GM12875 (cell line): ENCODE measurements around the gene BRD1.
"Not testable (repeated sequence)": the region's sequence is repeated elsewhere in the genome, so short reads cannot be mapped to it uniquely, and the experiment has no call there.

ENCODE experiments used
- H3K4me3 ChIP-seq: one replicate; pipeline ENCODE4 v1.5.1; 2011; ENCODE audit warnings: low read depth, low read length, control low read depth
- CTCF ChIP-seq: IDR thresholded peaks from 2 replicates; pipeline ENCODE4 v1.5.1; 2011; ENCODE audit warnings: low read depth, mild to moderate bottlenecking, control low read depth, inconsistent platforms, low read length, moderate library complexity, borderline replicate concordance; ENCODE audit not compliant: insufficient read depth

The BRD1 gene

GRCh38 chr22:49785046-49785521 lies 42.6 kb downstream of the BRD1 start:
- no peak overlapping the region for H3K4me3 ChIP-seq
- TF ChIP-seq CTCF: no peak

DNA sequence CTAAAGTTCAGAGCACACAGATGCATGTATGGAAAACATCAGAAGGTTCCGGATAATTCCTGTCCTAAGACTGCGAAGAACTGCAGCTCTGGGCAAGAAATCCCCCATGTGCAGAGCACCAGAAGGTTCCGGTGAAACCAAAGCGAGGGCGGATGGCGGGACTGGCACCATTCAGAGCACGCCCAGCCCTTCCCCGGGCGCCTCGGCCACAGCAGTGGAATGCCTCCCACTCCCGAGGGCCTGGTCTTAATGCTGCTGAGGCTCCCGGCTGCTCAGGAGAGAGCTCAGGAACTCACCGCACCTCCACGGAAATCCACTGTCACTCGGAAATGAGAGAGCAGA lies 43.1 kb downstream of the BRD1 start:
- no peak for TF ChIP-seq CTCF
- H3K4me3 ChIP-seq: no peak overlapping the region

DNA sequence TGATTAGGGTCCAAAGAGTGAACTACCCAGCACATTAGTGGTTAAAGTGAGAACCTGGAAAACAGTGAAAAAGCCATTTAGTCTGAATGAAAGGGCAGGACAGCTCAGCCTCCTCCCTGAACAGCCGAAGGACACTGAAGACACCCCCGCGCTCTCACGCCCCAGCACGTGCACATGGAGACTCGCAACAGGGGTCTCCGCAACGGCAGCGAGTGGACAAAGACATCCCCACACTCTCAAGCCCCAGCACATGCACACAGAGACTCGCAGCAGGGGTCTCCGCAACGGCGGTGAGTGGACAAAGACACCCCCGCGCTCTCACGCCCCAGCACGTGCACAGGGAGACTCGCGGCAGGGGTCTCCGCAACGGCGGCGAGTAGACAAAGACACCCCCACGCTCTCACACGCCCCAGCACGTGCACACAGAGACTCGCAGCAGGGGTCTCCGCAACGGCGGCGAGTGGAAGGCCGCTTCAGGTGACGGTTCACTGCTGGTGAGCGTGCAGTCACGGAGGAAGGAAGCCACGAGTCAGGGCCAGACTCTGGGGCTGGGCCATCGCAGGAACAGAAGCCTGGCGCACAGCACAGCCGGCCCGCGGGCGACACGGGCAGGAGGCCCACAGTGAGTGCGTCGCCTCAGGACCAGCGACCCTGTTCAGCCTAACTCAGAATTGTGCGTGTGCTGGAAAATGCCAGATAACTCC lies 43.6 kb downstream of the BRD1 start:
- no peak for TF ChIP-seq CTCF
- H3K4me3 ChIP-seq: no peak overlapping the region

DNA sequence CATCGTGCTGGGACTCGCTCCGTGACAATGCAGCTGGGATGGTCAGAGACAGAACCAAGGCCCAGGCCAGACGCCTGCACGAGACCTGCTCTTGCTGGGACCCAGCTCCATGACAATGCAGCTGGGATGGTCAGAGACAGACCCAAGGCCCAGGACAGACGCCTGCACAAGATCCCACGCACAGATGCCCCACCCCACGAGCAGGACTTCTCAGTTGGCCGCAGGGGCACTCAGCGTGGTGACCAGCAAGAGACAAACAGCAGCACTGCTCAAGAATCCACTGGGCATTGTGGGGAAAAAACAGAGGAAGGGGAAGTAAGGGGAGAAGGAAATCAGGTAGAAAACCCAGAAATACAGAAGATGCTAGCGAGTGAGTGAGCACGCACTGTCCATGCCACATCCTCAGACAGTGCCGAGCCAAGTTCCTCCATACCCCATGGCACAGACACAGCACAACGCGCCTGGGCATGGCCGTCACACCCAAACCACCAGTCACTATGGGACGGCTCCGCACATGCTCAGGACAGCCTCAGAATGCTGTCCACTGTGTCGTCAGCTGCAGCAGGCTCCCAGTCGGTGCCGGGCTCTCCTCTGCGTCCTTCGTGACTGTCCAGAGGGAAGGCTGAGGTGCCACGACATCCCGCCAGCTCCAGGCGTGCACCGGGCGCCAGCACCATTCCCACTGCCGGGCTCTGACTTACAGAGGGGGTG lies 44.5 kb downstream of the BRD1 start:
- no peak for TF ChIP-seq CTCF
- H3K4me3 ChIP-seq: no peak overlapping the region

DNA sequence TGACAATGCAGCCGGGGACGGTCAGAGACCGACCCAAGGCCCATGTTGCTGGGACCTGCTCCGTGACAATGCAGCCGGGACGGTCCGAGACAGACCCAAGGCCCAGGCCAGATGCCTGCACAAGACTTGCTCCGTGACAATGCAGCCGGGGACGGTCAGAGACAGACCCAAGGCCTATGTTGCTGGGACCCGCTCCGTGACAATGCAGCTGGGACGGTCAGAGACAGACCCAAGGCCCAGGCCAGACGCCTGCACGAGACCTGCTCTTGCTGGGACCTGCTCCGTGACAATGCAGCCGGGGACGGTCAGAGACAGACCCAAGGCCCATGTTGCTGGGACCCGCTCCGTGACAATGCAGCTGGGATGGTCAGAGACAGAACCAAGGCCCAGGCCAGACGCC lies 45.8 kb downstream of the BRD1 start:
- H3K4me3 ChIP-seq: not testable (repeated sequence)

- no peak overlapping the region for H3K4me3 ChIP-seq
- no peak for TF ChIP-seq CTCF
Observed at GRCh38 chr22:49781289-49781782, 46.3 kb downstream of the BRD1 start.

- H3K4me3 ChIP-seq: no peak overlapping the region
- no peak for TF ChIP-seq CTCF
Observed at GRCh38 chr22:49780698-49781288, 46.9 kb downstream of the BRD1 start.
